ENCODE measurements around the gene KANSL1.
"Not testable (repeated sequence)": the region's sequence is repeated elsewhere in the genome, so short reads cannot be mapped to it uniquely, and the experiment has no call there.

KANSL1 gene

DNA sequence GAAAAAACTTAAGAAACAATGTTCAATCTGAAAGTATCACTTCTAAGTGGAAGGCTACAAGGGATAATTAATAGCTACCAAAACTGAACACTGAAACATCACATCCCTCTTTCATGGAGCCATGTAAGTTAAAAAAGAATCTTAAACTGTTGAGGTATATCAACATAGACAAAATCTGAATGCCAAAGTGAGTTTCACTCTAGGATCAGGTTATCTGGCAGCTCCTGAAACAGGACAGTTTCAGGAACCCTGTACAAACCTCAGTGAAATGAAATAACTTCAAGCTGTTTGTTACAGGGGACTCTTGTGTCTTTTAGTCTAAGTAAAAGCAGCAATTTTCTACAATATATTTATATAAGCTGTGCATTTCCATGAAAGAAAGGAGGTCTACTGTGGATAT lies 73.2 kb downstream of the KANSL1 start:
- H3K27ac ChIP-seq (ENCODE audit: low read length): no peak overlapping the region
- no peak overlapping the region for H3K9ac ChIP-seq (ENCODE audit: low read depth, low read length)
- H3K4me1 ChIP-seq (ENCODE audit: insufficient read depth, low read length): peaks cover 20% of the 10 kb centered on the region
- no peaks in the 10 kb centered on the region for H3K36me3 ChIP-seq (ENCODE audit: insufficient read depth, low read depth, low read length)
- H3K4me3 ChIP-seq (ENCODE audit: low read length): no peak overlapping the region
- no peaks in the 10 kb centered on the region for H3K27me3 ChIP-seq (ENCODE audit: insufficient read depth, low read length)
- no peaks in the 10 kb centered on the region for H3K9me3 ChIP-seq (ENCODE audit: insufficient read depth, low read depth, low read length)

GRCh38 chr17:46118964-46119363 lies 74.3 kb downstream of the KANSL1 start:
- no peak overlapping the region for H3K27ac ChIP-seq (ENCODE audit: low read length)

DNA sequence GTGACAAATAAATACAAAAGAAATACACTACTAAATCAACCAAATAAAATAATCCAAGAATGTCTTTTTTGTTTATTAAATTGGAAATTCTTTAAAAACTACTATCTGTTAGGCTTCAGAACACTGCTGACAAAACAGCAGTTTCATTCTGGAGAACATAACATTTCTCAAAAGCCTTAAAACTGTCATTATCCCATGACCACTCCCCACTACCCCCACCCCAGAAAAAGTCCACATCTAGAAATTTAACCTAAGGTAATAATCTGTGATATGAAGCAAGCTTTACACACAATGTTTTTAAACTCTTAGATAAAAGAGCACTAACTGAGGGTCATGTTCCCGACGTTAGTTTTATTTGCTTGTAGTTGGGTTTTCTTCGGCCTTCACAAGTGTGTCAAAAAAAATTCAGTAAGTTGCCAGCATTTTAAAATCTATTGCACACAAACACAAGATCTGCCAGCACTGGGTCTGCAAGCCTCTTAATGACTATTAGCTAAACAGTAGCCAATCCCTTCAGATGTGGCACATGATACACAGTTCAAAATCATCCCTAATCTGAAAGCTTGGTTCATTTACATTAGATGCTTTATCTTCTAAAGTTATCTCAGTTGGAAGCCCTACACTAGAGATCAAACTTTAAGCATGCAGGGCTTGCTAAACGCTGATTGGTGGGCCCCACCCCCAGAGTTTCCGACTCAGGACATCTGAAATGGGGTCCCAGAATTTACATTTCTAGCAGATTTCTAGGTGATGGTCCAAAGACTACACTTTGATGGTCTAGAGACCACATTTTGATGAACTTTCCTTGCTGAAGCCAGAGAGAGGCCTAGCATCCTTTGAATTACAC lies 75.2 kb downstream of the KANSL1 start:
- H3K9ac ChIP-seq (ENCODE audit: low read depth, low read length): no peak overlapping the region
- H3K27me3 ChIP-seq (ENCODE audit: insufficient read depth, low read length): no peaks in the 10 kb centered on the region
- peak overlapping the region; percentile 1; the same call in 1 of the 2 replicates for H3K4me3 ChIP-seq (ENCODE audit: low read length)
- peaks cover 26% of the 10 kb centered on the region for H3K4me1 ChIP-seq (ENCODE audit: insufficient read depth, low read length)
- no peaks in the 10 kb centered on the region for H3K9me3 ChIP-seq (ENCODE audit: insufficient read depth, low read depth, low read length)
- no peaks in the 10 kb centered on the region for H3K36me3 ChIP-seq (ENCODE audit: insufficient read depth, low read depth, low read length)
- no peak overlapping the region for H3K27ac ChIP-seq (ENCODE audit: low read length)

More at GRCh38 chr17:46118964-46119363, 74.3 kb downstream of the KANSL1 start:
- Histone ChIP-seq H3K36me3 (ENCODE audit: insufficient read depth, low read depth, low read length) (no peaks in the 10 kb centered on the region), H3K27me3 (ENCODE audit: insufficient read depth, low read length) (no peaks in the 10 kb centered on the region), H3K9me3 (ENCODE audit: insufficient read depth, low read depth, low read length) (no peaks in the 10 kb centered on the region), H3K4me3 (ENCODE audit: low read length) (peak overlapping the region; percentile 1; the same call in 1 of the 2 replicates), H3K9ac (ENCODE audit: low read depth, low read length) (no peak overlapping the region), H3K4me1 (ENCODE audit: insufficient read depth, low read length) (peaks cover 20% of the 10 kb centered on the region)

DNA sequence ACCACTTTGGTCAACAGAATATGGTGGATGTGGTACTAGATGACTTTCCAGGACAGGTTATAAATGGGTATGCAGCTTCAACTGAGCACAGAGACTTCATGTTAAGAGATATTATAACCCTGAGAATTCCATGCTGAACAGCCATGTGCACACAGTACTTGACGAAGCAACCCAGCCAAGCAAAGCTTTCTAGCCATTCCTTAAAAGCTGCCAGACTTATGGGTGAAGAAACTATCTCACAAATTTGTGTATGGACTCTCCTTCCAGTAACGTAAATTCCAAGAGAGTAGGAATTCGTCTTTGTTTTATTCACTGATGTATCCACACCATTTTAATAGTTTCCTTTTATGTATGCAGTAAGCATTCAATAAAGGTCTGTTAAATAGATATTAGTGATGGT lies 76.1 kb downstream of the KANSL1 start:
- Histone ChIP-seq H3K27me3 (ENCODE audit: insufficient read depth, low read length) (no peaks in the 10 kb centered on the region), H3K9ac (ENCODE audit: low read depth, low read length) (no peak overlapping the region), H3K36me3 (ENCODE audit: insufficient read depth, low read depth, low read length) (no peaks in the 10 kb centered on the region), H3K9me3 (ENCODE audit: insufficient read depth, low read depth, low read length) (no peaks in the 10 kb centered on the region), H3K27ac (ENCODE audit: low read length) (no peak overlapping the region), H3K4me1 (ENCODE audit: insufficient read depth, low read length) (peaks cover 26% of the 10 kb centered on the region), H3K4me3 (ENCODE audit: low read length) (no peak overlapping the region)

GRCh38 chr17:46115699-46116098 lies 77.5 kb downstream of the KANSL1 start:
- H3K27ac ChIP-seq (ENCODE audit: low read length): no peak overlapping the region
- no peak overlapping the region for H3K4me3 ChIP-seq (ENCODE audit: low read length)
- no peak overlapping the region for H3K9ac ChIP-seq (ENCODE audit: low read depth, low read length)
- no peaks in the 10 kb centered on the region for H3K27me3 ChIP-seq (ENCODE audit: insufficient read depth, low read length)
- no peaks in the 10 kb centered on the region for H3K9me3 ChIP-seq (ENCODE audit: insufficient read depth, low read depth, low read length)
- H3K4me1 ChIP-seq (ENCODE audit: insufficient read depth, low read length): peaks cover 30% of the 10 kb centered on the region
- no peaks in the 10 kb centered on the region for H3K36me3 ChIP-seq (ENCODE audit: insufficient read depth, low read depth, low read length)

DNA sequence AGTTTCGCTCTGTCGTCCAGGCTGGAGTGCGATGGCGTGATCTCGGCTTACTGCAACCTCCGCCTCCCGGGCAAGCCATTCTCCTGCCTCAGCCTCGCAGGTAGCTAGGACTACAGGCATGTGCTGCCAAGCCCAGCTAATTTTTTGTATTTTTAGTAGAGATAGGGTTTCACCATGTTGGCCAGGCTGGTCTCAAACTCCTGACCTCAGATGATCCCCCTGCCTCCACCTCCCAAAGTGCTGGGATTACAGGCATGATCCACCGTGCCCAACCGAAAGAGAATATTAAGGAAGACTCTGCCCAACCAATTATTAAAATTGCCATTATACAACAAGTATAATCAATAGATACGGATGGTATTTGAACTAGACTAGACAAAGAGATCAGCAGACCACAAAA lies 82.0 kb downstream of the KANSL1 start:
- not testable (repeated sequence) for H3K9me3 ChIP-seq (ENCODE audit: insufficient read depth, low read depth, low read length); H3K36me3 ChIP-seq (ENCODE audit: insufficient read depth, low read depth, low read length); H3K4me3 ChIP-seq (ENCODE audit: low read length); H3K9ac ChIP-seq (ENCODE audit: low read depth, low read length); H3K27me3 ChIP-seq (ENCODE audit: insufficient read depth, low read length); H3K27ac ChIP-seq (ENCODE audit: low read length)
- H3K4me1 ChIP-seq (ENCODE audit: insufficient read depth, low read length): peaks cover 49% of the 10 kb centered on the region

DNA sequence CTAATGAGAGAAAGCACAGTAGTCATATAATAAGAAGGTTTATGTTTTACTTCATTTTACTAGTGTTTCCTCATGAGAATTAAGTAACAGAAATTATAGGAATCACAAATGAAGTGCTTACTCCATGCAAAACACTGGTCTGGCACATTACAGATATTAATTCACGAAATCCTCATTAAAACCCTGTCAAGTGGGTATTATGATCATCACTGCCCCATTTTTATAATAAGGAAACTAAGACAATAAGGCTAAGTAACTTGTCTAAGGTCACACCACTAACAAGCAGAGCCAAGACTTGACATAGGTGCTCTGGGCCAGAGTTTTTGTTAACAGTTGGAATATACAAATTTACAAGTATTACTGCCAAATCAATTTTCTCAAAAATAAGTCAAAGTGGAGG lies 83.0 kb downstream of the KANSL1 start:
- Histone ChIP-seq H3K4me3 (ENCODE audit: low read length) (no peak overlapping the region), H3K9me3 (ENCODE audit: insufficient read depth, low read depth, low read length) (no peaks in the 10 kb centered on the region), H3K4me1 (ENCODE audit: insufficient read depth, low read length) (peaks cover 49% of the 10 kb centered on the region), H3K9ac (ENCODE audit: low read depth, low read length) (no peak overlapping the region), H3K27ac (ENCODE audit: low read length) (no peak overlapping the region), H3K27me3 (ENCODE audit: insufficient read depth, low read length) (no peaks in the 10 kb centered on the region), H3K36me3 (ENCODE audit: insufficient read depth, low read depth, low read length) (no peaks in the 10 kb centered on the region)

- Histone ChIP-seq H3K9ac (ENCODE audit: low read depth, low read length) (no peak overlapping the region), H3K27ac (ENCODE audit: low read length) (no peak overlapping the region), H3K4me1 (ENCODE audit: insufficient read depth, low read length) (peaks cover 49% of the 10 kb centered on the region), H3K36me3 (ENCODE audit: insufficient read depth, low read depth, low read length) (no peaks in the 10 kb centered on the region), H3K27me3 (ENCODE audit: insufficient read depth, low read length) (no peaks in the 10 kb centered on the region), H3K9me3 (ENCODE audit: insufficient read depth, low read depth, low read length) (no peaks in the 10 kb centered on the region), H3K4me3 (ENCODE audit: low read length) (no peak overlapping the region)
Observed at GRCh38 chr17:46109603-46110189, 83.5 kb downstream of the KANSL1 start.

- H3K36me3 ChIP-seq (ENCODE audit: insufficient read depth, low read depth, low read length): no peaks in the 10 kb centered on the region
- no peaks in the 10 kb centered on the region for H3K27me3 ChIP-seq (ENCODE audit: insufficient read depth, low read length)
- no peak overlapping the region for H3K4me3 ChIP-seq (ENCODE audit: low read length)
- H3K4me1 ChIP-seq (ENCODE audit: insufficient read depth, low read length): peaks cover 49% of the 10 kb centered on the region
- no peaks in the 10 kb centered on the region for H3K9me3 ChIP-seq (ENCODE audit: insufficient read depth, low read depth, low read length)
- H3K9ac ChIP-seq (ENCODE audit: low read depth, low read length): peak overlapping the region; percentile 5; the same call in 1 of the 2 replicates
- no peak overlapping the region for H3K27ac ChIP-seq (ENCODE audit: low read length)
Observed at GRCh38 chr17:46108550-46109110, 84.6 kb downstream of the KANSL1 start.

GRCh38 chr17:46108120-46108519 lies 85.1 kb downstream of the KANSL1 start:
- Histone ChIP-seq H3K27ac (ENCODE audit: low read length) (peak overlapping the region; percentile 68), H3K27me3 (ENCODE audit: insufficient read depth, low read length) (no peaks in the 10 kb centered on the region), H3K9ac (ENCODE audit: low read depth, low read length) (peak overlapping the region; percentile 44; the same call in 1 of the 2 replicates), H3K36me3 (ENCODE audit: insufficient read depth, low read depth, low read length) (no peaks in the 10 kb centered on the region), H3K4me3 (ENCODE audit: low read length) (peak overlapping the region; percentile 53; the same call in 1 of the 2 replicates), H3K4me1 (ENCODE audit: insufficient read depth, low read length) (peaks cover 47% of the 10 kb centered on the region), H3K9me3 (ENCODE audit: insufficient read depth, low read depth, low read length) (no peaks in the 10 kb centered on the region)

DNA sequence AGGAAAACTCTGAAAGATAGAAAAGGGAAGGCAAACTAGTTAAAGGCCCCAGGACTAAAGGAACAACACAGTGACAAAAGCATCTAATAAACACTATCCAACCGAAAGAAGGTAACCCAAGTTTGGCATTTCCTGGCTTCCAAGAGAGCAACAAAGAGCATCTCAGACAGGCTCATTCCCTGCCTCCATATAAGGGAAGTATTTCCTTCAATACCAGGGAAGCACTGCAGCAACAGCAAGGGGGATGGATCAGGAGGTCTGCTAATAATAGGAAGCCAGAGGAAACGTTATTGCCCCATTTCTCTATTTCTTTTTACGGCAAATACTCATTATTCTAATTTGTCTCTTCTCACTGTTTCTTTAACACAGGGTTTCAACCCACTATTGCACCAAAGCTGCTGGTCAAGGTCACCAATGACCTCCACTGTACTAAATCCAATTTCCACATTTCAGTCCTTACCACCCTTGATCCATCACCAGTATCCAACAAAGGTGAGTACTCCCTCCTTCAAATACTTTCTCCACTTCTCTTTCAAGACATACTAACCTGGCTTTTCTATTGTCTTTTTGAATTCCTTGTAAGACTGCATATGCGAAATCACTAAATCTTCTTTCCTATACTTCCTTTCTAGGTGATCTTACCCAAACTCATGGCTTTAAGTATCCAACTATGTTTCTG lies 86.1 kb downstream of the KANSL1 start:
- Histone ChIP-seq H3K4me3 (ENCODE audit: low read length) (peak overlapping the region; percentile 53; the same call in 1 of the 2 replicates), H3K27ac (ENCODE audit: low read length) (peak overlapping the region; percentile 68), H3K9me3 (ENCODE audit: insufficient read depth, low read depth, low read length) (no peaks in the 10 kb centered on the region), H3K4me1 (ENCODE audit: insufficient read depth, low read length) (peaks cover 49% of the 10 kb centered on the region), H3K36me3 (ENCODE audit: insufficient read depth, low read depth, low read length) (no peaks in the 10 kb centered on the region), H3K27me3 (ENCODE audit: insufficient read depth, low read length) (no peaks in the 10 kb centered on the region), H3K9ac (ENCODE audit: low read depth, low read length) (peak overlapping the region; percentile 44; the same call in 1 of the 2 replicates)

Data from iPS-20b (cell line).